Hepatocyte (in vitro differentiated cells): Measurements from ENCODE around the gene OR52W1.

Experiments
- CTCF ChIP-seq: fragments of 200-600 bp; sonication (generic); IDR thresholded peaks from 2 replicates; pipeline ENCODE4 v1.5.1; 2016; ENCODE audit warnings: antibody characterized with exemption, mild to moderate bottlenecking; ENCODE audit not compliant: poor library complexity
- EZH2phosphoT487 ChIP-seq: fragments of 200-600 bp; sonication (generic); IDR thresholded peaks from one replicate; pipeline ENCODE4 v1.6.1; 2018; ENCODE audit warnings: antibody characterized with exemption, mild to moderate bottlenecking, low read depth, moderate library complexity; ENCODE audit not compliant: unreplicated experiment, severe bottlenecking

- no peak for TF ChIP-seq CTCF
- TF ChIP-seq EZH2phosphoT487 = no peak
These were observed 7.6 kb downstream of the OR52W1 start for GRCh38 chr11:6206456-6207180.
